Measurements from ENCODE around the gene HMGB2. TPM values are rescaled to one million over a fixed set of nuclear protein-coding genes. Genes with fewer than 3 reads are reported as not detected.

Gene HMGB2
- total RNA-seq, 1 donor from 2014 or later: 18.3 TPM

DNA sequence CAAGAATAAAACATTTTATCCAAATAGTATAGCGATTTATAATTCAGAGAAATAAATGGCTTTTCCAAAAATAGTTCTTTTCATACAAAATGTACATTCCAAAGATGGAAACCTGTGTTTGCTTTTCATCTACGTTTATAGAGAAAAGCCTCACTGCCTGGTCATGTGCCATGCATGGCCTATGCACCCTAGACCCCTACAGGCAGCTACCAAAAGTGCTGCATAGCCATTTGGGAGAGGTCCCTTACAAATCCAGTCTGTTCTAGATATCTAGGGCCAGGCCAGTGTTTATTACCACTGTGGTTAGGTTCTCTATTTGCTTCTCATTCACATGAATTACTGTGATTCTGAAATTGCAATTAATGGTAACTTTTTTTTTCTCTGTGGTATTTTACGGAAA lies 17.2 kb downstream of the HMGB2 start:
- Mint-ChIP-seq H3K9me3 (ENCODE audit: unreplicated experiment) (no peaks in the 10 kb centered on the region), H3K27me3 (ENCODE audit: low read depth, unreplicated experiment) (no peaks in the 10 kb centered on the region), H3K4me1 (ENCODE audit: low read depth, unreplicated experiment) (peaks cover 4% of the 10 kb centered on the region), H3K27ac (ENCODE audit: unreplicated experiment) (no peak overlapping the region), H3K4me3 (ENCODE audit: unreplicated experiment) (no peak overlapping the region), H3K36me3 (ENCODE audit: low read depth, unreplicated experiment) (peaks cover 2% of the 10 kb centered on the region)
- Histone ChIP-seq H3K27me3 (ENCODE audit: insufficient read depth, low read length) (no peaks in the 10 kb centered on the region), H3K4me1 (ENCODE audit: insufficient read depth, low read length) (no peaks in the 10 kb centered on the region), H3K9me3 (ENCODE audit: insufficient read depth, low read depth, low read length) (no peaks in the 10 kb centered on the region), H3K4me2 (ENCODE audit: low read length) (no peak overlapping the region), H4K20me1 (ENCODE audit: insufficient read depth, low read length) (no peaks in the 10 kb centered on the region), H2AFZ (ENCODE audit: low read depth, low read length) (no peak overlapping the region), H3K36me3 (ENCODE audit: insufficient read depth, low read length) (no peaks in the 10 kb centered on the region), H3K4me3 (ENCODE audit: insufficient read depth, low read depth, low read length) (no peak overlapping the region), H3K27ac (ENCODE audit: low read depth, low read length) (no peak overlapping the region), H3K9ac (ENCODE audit: low read length) (no peak overlapping the region), H3K79me2 (ENCODE audit: insufficient read depth, low read length) (no peaks in the 10 kb centered on the region)
- DNase-seq (ENCODE audit: low read depth): no peak
- no peak for FAIRE-seq
- no peak for TF ChIP-seq EZH2 (IDR thresholded peaks at IDR 0.05; ENCODE audit: insufficient read depth, low read length)

- no peak overlapping the region for H3K27ac ChIP-seq (ENCODE audit: low read depth, low read length)
- no peaks in the 10 kb centered on the region for H3K36me3 ChIP-seq (ENCODE audit: insufficient read depth, low read length)
- H3K79me2 ChIP-seq (ENCODE audit: insufficient read depth, low read length): no peaks in the 10 kb centered on the region
- H2AFZ ChIP-seq (ENCODE audit: low read depth, low read length): no peak overlapping the region
- H3K27ac Mint-ChIP-seq (ENCODE audit: unreplicated experiment): no peak overlapping the region
- no peaks in the 10 kb centered on the region for H3K9me3 Mint-ChIP-seq (ENCODE audit: unreplicated experiment)
- H3K27me3 ChIP-seq (ENCODE audit: insufficient read depth, low read length): no peaks in the 10 kb centered on the region
- no peak overlapping the region for H3K4me2 ChIP-seq (ENCODE audit: low read length)
- no peak for DNase-seq (ENCODE audit: low read depth)
- no peaks in the 10 kb centered on the region for H3K9me3 ChIP-seq (ENCODE audit: insufficient read depth, low read depth, low read length)
- no peak for FAIRE-seq
- H3K9ac ChIP-seq (ENCODE audit: low read length): no peak overlapping the region
- H4K20me1 ChIP-seq (ENCODE audit: insufficient read depth, low read length): no peaks in the 10 kb centered on the region
- H3K27me3 Mint-ChIP-seq (ENCODE audit: low read depth, unreplicated experiment): no peaks in the 10 kb centered on the region
- TF ChIP-seq EZH2 (IDR thresholded peaks at IDR 0.05; ENCODE audit: insufficient read depth, low read length) (no peak), CTCF (IDR thresholded peaks at IDR 0.05; ENCODE audit: insufficient read depth, low read depth, low read length) (no peak)
- H3K4me3 Mint-ChIP-seq (ENCODE audit: unreplicated experiment): no peak overlapping the region
- no peaks in the 10 kb centered on the region for H3K4me1 ChIP-seq (ENCODE audit: insufficient read depth, low read length)
- H3K36me3 Mint-ChIP-seq (ENCODE audit: low read depth, unreplicated experiment): peaks cover 4% of the 10 kb centered on the region
- H3K4me3 ChIP-seq (ENCODE audit: insufficient read depth, low read depth, low read length): no peak overlapping the region
- peaks cover 4% of the 10 kb centered on the region for H3K4me1 Mint-ChIP-seq (ENCODE audit: low read depth, unreplicated experiment)
These were observed 18.1 kb downstream of the HMGB2 start for GRCh38 chr4:173316060-173316459.

- Histone ChIP-seq H3K27ac (ENCODE audit: low read depth, low read length) (no peak overlapping the region), H3K9me3 (ENCODE audit: insufficient read depth, low read depth, low read length) (no peaks in the 10 kb centered on the region), H3K36me3 (ENCODE audit: insufficient read depth, low read length) (no peaks in the 10 kb centered on the region), H3K27me3 (ENCODE audit: insufficient read depth, low read length) (no peaks in the 10 kb centered on the region), H3K9ac (ENCODE audit: low read length) (no peak overlapping the region), H3K4me1 (ENCODE audit: insufficient read depth, low read length) (no peaks in the 10 kb centered on the region), H2AFZ (ENCODE audit: low read depth, low read length) (no peak overlapping the region), H4K20me1 (ENCODE audit: insufficient read depth, low read length) (no peaks in the 10 kb centered on the region), H3K79me2 (ENCODE audit: insufficient read depth, low read length) (no peaks in the 10 kb centered on the region), H3K4me2 (ENCODE audit: low read length) (no peak overlapping the region), H3K4me3 (ENCODE audit: insufficient read depth, low read depth, low read length) (no peak overlapping the region)
- TF ChIP-seq EZH2 (IDR thresholded peaks at IDR 0.05; ENCODE audit: insufficient read depth, low read length) (no peak), CTCF (IDR thresholded peaks at IDR 0.05; ENCODE audit: insufficient read depth, low read depth, low read length) (no peak)
- Mint-ChIP-seq H3K9me3 (ENCODE audit: unreplicated experiment) (no peaks in the 10 kb centered on the region), H3K27me3 (ENCODE audit: low read depth, unreplicated experiment) (no peaks in the 10 kb centered on the region), H3K4me1 (ENCODE audit: low read depth, unreplicated experiment) (peaks cover 4% of the 10 kb centered on the region), H3K27ac (ENCODE audit: unreplicated experiment) (no peak overlapping the region), H3K4me3 (ENCODE audit: unreplicated experiment) (no peak overlapping the region), H3K36me3 (ENCODE audit: low read depth, unreplicated experiment) (peaks cover 4% of the 10 kb centered on the region)
- no peak for DNase-seq (ENCODE audit: low read depth)
- FAIRE-seq: no peak
These were observed 19.4 kb downstream of the HMGB2 start for GRCh38 chr4:173314715-173315114.
